Measurements from ENCODE around the gene SOX18. TPM values are rescaled to one million over a fixed set of nuclear protein-coding genes. Genes with fewer than 3 reads are reported as not detected.
A peak's percentile ranks its signal among the peaks of the same experiment; 100 is the strongest.

The SOX18 gene
- total RNA-seq, 1 donor: 0.54 TPM

- DNase-seq (ENCODE audit: low read depth in 2 of 3, low spot score in 2 of 3): no peak
Measured at GRCh38 chr20:64080813-64081623, 31.6 kb upstream of the SOX18 start.

GRCh38 chr20:64080013-64080812, 30.8 kb upstream of the SOX18 start, which contains the start of gene OPRL1:
Gene OPRL1 (plus strand): TSS chr20:64080082. CDS start chr20:64092721, 12,639 bp downstream.
- DNase-seq (ENCODE audit: low read depth in 2 of 3, low spot score in 2 of 3): peak in 2 of 3 donors; percentile 32 to 33

- DNase-seq (ENCODE audit: low read depth in 2 of 3, low spot score in 2 of 3): peak; percentile 50 to 94 (median 91)
Measured at GRCh38 chr20:64079273-64080012, 30.0 kb upstream of the SOX18 start, which contains the start of gene RGS19. Gene RGS19 (minus strand): TSS chr20:64079518. CDS start chr20:64076886, 2,632 bp downstream.

- no peak for DNase-seq (ENCODE audit: low read depth in 2 of 3, low spot score in 2 of 3)
Measured at GRCh38 chr20:64078934-64079272, 29.5 kb upstream of the SOX18 start.

- DNase-seq (ENCODE audit: low read depth in 2 of 3, low spot score in 2 of 3): peak in 2 of 3 donors; percentile 38 to 52
Measured at GRCh38 chr20:64077876-64078551, 28.6 kb upstream of the SOX18 start.

GRCh38 chr20:64077541-64077875, 28.1 kb upstream of the SOX18 start:
- DNase-seq (ENCODE audit: low read depth in 2 of 3, low spot score in 2 of 3): no peak

- peak in 2 of 3 donors; percentile 74 to 78 for DNase-seq (ENCODE audit: low read depth in 2 of 3, low spot score in 2 of 3)
Measured at GRCh38 chr20:64077094-64077493, 27.7 kb upstream of the SOX18 start.

- no peak for DNase-seq (ENCODE audit: low read depth in 2 of 3, low spot score in 2 of 3)
Measured at GRCh38 chr20:64076061-64076997, 26.9 kb upstream of the SOX18 start.

- DNase-seq (ENCODE audit: low read depth in 2 of 3, low spot score in 2 of 3): no peak
Measured at GRCh38 chr20:64075556-64075955, 26.1 kb upstream of the SOX18 start.

GRCh38 chr20:64074963-64075362, 25.5 kb upstream of the SOX18 start:
- DNase-seq (ENCODE audit: low read depth in 2 of 3, low spot score in 2 of 3): no peak

GRCh38 chr20:64074184-64074789, 24.8 kb upstream of the SOX18 start:
- no peak for DNase-seq (ENCODE audit: low read depth in 2 of 3, low spot score in 2 of 3)

- DNase-seq (ENCODE audit: low read depth in 2 of 3, low spot score in 2 of 3): no peak
Measured at GRCh38 chr20:64073476-64074183, 24.2 kb upstream of the SOX18 start.

- DNase-seq (ENCODE audit: low read depth in 2 of 3, low spot score in 2 of 3): no peak
Measured at GRCh38 chr20:64072498-64073063, 23.1 kb upstream of the SOX18 start.

- no peak for DNase-seq (ENCODE audit: low read depth in 2 of 3, low spot score in 2 of 3)
Measured at GRCh38 chr20:64071341-64072332, 22.2 kb upstream of the SOX18 start.

- no peak for DNase-seq (ENCODE audit: low read depth in 2 of 3, low spot score in 2 of 3)
Measured at GRCh38 chr20:64070244-64070993, 21.0 kb upstream of the SOX18 start.

GRCh38 chr20:64069614-64070243, 20.3 kb upstream of the SOX18 start:
- DNase-seq (ENCODE audit: low read depth in 2 of 3, low spot score in 2 of 3): no peak
